T-helper 1 cell treated with Interleukin-12 subunit alpha and Interleukin-12 subunit beta and Interleukin-4 antibody, amounts not matched to agents 30 ng/mL and 1 ng/mL, for 36 hours (primary cell): ENCODE measurements around the gene SLC35D1. TPM values are rescaled to one million over a fixed set of nuclear protein-coding genes. Genes with fewer than 3 reads are reported as not detected.
"Not testable (repeated sequence)": the region's sequence is repeated elsewhere in the genome, so short reads cannot be mapped to it uniquely, and the experiment has no call there.

ENCODE experiments used
- intact Hi-C: fragments of 100-400 bp; cut with micrococcal nuclease; formaldehyde crosslinking; loops from one replicate; pipeline ENCODE4 v1.15.1; 2024
- total RNA-seq: library from RNA; stranded (reverse); gene quantifications from 2 replicates; pipeline ENCODE4 v1.2.3, GENCODE V29; 2022

Gene SLC35D1
- 20.9 and 21.0 TPM in 2 replicates for total RNA-seq

DNA sequence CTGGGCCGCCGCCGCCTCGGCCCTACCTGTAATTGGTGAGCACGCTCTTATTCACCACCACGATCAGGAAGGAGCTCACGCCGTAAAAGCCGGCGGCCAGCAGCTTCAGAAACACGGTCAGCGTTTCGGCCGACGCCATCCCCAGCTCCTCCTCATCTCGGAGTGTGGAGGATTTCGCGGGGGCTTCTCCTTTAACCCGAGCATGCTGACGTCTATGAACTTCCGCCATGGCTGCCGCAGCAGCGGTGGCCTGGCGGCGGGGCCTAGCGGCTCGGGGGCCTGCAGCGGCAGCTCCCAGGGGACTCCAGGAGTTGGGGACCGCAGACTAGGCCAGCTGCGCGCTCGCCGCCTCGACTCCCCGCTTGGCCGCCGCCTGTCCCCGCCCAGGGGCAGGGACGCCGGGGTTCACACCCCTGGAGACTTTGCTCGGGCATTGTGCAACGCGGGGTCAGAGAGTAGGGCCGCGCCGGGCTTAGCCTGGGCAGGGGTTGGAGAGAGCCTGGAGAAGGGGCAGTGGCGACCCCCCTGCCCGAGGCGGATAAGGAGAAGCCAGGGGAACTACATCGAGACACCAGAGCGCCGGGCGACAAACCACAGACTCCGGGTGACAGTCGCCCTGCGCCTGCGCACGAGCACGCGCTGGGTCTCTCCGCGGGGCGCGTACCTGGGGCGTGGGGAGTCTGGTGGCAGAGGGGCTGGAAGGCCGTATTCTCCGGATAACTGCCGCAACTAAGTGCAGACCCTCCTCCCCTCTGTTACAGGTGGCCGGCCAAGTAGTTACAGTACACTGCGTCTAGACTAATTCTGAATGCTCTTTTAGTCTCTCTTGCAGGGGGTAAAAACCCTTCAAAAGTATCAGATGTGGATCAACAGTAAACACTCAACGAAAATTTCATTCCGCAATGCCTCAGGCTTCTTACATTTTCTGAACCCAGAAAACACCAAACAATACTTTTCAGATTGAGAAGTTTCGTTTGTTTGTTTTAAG is at the start of gene SLC35D1:
TSS of gene SLC35D1 (minus strand) at position 364 of the 988 bp plus-strand sequence. CDS start at position 229, 135 bp downstream.
- intact Hi-C loops = loop anchor here (1.0 to 10.0 kb wide), 16 partner anchors 58 to 1989 kb away; partner anchors contain the start of genes DNAI4, LEPR, LEPROT and MIER1

DNA sequence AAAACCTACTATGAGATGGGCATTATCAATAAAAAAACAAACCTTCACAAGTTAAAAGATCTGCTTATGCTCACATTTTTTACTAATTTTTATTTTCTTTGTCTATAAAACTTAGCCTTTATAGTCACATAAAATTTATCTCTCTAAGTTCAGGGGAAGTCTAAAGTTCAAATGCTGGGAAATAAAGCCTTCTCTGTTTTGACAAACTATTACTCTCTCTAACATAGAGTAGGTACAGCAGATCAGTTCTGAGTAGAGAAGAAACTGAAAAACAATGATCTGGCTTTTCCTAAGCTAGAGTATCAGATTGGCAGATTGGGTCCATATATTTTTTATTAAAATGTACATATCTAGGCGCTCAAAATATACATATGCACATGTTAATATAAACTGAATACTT is 49.6 kb upstream of the SLC35D1 start:
- intact Hi-C loops = no loop called here

DNA sequence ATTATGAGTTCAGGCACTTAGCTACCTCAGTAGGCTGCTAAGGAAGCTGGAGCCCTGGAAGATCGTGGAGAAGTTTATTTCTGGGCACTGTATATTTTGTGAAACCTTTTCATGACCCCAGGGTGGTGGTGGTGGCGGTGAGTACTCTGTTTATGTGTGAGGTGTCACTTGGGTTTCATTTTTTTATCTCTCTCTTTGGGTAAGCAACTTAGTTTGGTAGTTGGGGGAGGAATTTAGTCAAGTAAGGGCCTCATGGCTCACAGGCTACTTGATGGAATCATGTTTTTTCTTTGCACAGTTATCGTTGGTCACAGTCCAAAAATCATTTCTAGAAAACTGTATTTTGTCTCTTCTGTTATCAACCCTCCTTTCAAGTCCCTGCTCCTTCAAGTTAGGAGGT is 46.9 kb upstream of the SLC35D1 start:
- intact Hi-C loops = no loop called here

DNA sequence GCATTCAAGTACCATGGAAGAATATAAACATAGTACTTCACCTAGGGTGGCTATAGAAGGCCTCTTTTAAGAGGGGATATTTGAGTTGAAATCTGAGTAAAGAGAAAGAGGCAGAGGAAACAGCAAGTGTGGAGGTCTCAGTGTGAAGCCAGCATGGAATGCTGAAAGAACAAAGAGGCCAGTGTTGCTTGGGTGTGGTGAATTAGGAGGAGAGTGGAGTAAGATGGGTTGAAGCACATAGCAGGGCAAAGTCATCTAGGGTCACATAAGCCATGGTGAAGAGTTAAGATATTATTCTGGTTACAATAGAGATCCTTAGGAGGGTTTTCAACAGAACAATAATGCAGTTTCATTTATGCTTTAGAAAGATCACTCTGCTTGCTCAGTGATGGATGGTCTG is 43.4 kb upstream of the SLC35D1 start:
- intact Hi-C loops = no loop called here

DNA sequence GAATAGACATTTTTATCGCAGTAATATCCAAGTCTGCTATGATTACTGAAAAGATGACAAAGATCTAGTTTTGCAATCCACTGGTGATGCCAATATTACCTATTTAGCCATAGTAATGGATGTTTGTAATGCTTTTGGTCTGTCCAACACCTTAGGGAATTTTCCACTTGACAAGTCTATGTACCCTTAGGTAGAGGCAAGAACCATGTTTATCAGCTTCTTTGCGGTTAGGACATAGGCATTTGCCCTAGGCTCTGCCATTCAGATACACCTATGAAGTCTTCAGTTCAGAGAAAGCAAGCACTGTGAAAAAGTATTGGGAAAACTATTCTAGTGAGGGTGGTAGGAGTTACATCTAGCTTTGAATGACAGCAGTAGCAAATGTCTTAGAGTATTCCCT is 40.2 kb upstream of the SLC35D1 start:
- intact Hi-C loops = no loop called here

DNA sequence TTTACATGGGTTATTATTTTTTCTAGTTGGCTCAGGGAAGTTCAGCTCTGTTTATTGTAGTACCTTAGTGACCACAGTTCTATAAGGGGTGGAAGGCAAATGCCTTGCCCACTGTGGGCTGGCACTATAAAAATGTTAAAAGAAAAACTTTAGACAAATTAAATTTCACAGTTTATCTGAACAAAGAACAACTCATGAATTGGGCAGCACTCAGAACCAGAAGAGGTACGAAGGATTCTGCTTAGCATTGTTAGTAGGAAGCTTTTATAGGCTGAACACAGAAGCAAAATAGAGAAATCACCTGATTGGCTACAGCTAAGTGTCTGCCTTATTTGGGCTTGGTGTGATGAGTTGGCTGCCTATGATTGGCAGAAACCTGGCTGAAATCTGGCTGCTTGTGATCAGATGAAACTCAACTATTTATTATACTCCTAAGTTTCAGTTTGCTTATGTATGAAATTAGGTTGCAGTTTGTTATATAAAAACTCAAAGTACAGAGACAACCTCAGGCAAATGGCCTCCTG is 35.8 kb upstream of the SLC35D1 start:
- intact Hi-C loops = no loop called here

DNA sequence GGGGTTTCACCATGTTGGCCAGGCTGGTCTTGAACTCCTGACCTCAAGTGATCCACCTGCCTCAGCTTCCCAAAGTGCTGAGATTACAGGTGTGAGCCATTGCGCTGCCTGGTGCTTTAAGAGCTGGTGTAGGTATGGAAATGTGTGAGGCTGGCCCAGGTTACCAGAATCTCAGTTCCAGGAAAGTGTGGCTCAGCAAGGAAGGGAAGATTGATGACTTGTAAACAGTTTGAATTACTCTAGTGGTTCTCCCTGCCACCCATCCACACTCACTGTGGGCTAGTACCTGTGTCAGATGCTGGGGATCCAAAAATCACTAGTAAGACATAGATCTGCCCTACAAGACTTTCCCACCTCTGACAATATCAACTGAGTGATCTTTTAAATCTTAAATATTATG is 34.5 kb upstream of the SLC35D1 start:
- intact Hi-C loops = no loop called here

DNA sequence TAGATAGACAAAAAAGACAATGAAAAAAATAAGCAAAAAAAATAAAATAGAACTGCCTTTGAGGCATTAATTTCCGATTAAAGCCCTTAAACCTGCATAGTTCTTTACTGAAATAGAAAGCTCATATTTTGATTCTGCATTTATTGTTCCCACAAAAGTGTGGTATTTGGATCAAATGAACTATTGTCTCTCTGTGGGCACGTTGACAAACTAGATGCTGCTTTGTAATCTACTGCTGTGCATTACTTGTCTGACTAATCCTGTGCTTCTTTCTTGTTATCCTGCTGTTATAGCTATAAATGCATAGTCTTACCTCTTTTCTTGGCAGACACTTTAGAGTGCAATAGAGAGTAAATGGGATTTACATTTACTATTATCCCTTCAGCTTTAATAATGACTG is 31.4 kb upstream of the SLC35D1 start:
- intact Hi-C loops = no loop called here

DNA sequence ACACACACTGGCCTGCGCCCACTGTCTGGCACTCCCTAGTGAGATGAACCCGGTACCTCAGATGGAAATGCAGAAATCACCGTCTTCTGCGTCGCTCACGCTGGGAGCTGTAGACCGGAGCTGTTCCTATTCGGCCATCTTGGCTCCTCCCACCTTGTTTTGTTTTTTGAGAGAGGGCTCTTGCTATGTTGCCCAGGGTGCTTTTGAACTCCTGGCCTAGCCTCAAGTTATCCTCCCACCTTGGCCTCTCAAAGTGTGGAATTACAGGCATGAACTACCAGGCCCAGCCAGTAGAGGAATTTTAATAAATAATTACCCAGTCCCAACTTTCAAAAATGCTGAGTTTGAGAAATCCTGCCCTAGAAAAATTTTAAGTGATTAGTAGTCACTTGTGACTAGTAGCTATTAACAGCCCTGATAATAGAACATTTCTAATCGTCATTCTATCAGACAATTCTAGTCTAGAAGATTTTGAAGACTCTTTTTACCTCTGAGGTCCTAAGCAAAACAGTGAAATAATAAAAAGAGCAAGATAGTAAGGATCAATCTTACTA is 30.9 kb upstream of the SLC35D1 start:
- intact Hi-C loops = no loop called here

DNA sequence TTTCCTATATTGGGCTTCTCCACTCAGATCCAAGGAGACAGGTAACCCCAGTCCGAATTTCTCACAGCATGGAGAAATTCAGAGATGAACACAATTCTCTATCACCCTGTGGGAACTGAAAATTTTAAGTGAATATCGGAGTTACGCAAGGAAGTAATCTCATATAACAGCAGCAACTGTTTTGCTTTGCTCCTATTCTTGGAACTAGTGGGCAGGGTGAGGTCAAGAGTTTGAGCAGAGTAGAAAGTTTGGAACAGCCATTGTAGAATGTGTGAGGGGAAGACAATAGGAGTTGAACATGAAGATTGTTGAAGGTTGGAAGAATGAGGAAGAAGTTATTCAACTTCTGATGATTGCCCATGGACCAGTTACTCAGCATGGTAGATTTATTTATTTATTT is 24.3 kb upstream of the SLC35D1 start:
- intact Hi-C loops = no loop called here

DNA sequence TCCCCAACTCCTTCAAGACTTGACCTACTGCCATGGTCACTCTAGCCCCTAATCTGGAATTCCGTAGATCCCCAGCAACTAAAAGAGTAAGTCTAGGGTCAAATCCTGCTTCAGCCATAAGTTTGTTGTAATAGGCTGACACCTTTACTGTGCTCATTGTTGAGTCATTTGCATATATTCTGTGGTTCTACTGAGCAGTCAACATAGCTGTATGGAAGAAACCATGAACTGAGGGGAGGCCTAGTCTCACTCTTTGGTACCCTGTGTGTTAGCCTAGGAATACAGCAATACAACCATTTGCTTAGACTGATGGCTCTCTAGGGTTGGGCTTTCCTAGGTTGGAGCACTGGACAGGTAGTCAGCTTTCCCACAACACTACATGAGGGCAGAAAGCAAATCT is 23.6 kb upstream of the SLC35D1 start:
- intact Hi-C loops = no loop called here

DNA sequence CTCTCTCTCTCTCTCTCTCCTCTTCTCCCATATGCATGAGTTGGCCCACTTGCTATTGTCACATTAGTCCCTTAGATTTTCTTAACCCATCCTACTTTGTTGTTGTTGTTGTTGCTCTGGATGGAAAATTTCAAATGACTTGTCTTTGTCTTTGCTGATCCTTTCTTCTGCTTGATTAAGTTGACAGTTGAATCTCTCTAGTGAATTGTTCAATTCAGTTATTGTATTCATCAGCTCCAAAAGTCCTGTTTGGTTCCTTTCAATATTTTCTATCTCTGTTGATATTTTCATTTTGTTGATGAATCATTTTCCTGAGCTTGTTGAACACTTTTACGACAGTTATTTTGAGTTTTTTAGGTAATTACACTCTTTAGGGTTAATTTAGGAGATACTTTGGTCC is 18.8 kb upstream of the SLC35D1 start:
- intact Hi-C loops = no loop called here

DNA sequence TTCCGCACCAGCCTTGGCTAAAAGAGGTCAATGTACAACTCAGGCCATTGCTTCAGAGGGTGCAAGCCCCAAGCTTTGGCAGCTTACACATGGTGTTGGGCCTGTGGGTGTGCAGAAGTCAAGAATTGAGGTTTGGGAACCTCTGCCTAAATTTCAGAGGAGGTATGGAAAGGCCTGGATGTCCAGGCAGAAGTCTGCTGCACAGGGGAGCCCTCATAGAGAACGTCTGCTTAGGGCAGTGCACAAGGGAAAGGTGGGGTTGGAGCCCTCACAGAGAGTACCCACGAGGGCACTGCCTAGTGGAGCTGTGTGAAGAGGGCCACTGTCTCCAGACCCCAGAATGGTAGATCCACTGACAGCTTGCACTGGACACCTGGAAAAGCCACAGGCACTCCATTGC is 13.7 kb upstream of the SLC35D1 start:
- intact Hi-C loops = not testable (repeated sequence)

DNA sequence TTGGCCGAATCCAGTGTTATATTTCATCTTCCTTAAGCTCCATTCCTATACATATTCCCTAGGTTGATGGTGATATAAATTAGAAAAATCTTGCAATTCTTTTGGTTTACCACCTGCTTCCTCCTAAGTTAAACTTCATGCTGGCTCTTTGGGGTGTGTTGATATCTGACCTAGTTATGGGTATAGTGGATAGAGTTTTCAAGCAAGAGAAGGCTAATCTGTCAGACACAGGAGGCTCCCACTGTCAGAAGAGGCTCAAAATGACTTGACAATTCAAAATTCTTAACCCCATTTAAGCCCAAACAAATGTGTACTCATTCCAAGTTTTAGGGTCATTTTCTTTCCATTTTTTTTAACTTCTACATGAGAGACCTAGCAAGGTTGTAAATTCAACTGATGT is 8.5 kb upstream of the SLC35D1 start:
- intact Hi-C loops = no loop called here

DNA sequence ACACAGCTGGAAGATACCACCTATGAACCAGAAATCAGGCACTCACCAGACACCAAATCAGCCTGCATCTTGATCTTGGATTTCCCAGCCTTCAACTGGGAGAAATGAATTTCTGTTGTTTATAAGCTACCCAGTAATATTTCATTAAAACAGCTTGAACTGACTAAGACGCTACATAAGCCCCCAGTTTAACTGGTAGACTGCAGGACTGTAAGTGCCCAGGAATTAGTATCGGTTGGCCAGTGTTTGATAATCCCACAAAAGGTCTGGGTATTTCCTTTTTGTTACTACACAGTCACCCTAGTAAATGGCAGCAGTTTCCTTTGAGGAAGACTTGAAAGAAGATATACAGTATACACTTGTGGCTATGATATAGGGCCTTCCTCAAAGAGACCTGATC is 7.3 kb upstream of the SLC35D1 start:
- intact Hi-C loops = no loop called here

DNA sequence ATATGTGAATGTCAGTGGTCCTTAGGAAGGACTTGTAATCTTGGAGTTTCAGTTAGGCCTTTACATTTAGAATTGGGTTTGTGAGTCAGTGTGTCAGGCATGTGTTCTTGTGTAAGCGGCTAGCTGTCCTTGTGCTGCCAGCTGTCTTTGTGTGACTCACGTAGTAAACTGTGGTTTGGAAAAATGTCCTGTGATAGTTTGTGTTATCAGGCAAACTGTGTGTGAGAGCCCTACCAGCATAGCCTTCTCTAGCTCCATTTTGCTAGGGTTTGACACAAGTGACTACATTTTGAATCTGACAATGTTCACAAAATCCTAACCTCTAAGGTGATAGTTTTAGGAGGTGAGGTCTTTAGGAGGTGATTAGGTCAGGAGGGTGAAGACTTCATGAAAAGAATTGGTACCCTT is 6.9 kb upstream of the SLC35D1 start:
- intact Hi-C loops = no loop called here

DNA sequence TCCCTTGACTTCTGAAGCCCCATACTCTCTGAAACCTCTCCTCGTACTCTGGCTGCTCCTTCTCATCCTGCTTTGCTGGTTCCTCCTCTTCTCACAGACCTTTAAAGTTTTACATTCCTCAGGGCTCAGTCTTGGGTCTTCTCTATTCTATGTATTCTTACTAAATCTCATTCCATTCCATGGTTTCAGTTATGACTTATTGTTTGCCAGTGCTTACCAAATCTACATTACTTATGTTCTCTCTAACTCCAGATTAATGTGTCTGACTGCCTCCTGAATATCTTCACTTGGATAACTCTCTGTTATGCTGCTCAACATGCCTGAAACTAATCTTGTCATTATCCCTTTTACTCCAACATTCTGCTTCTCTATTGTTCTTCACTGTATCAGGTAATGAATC is 5.4 kb upstream of the SLC35D1 start:
- intact Hi-C loops = loop anchor here (10.0 kb wide), 2 partner anchors 725 to 1995 kb away; no protein-coding TSS in a partner anchor

DNA sequence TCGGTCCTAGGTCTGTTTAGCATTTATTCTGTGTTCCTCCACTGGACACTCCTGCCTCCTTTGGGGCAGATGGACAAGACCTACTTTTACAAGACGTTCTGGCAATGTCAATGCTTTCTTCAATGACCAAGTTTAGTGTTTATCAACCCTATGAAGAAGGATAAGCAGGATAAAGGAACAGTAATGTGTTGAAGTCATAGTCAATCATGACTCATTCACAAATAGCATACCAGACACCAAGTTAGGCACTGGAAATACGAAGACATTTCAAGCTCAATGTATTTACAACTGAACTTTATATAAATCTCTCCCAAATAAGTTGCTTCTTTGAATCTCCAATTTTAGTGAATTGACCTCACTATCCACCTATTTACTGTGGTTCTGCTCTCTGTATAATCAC is 4.8 kb upstream of the SLC35D1 start:
- intact Hi-C loops = loop anchor here (10.0 kb wide), 2 partner anchors 724 to 1994 kb away; no protein-coding TSS in a partner anchor

DNA sequence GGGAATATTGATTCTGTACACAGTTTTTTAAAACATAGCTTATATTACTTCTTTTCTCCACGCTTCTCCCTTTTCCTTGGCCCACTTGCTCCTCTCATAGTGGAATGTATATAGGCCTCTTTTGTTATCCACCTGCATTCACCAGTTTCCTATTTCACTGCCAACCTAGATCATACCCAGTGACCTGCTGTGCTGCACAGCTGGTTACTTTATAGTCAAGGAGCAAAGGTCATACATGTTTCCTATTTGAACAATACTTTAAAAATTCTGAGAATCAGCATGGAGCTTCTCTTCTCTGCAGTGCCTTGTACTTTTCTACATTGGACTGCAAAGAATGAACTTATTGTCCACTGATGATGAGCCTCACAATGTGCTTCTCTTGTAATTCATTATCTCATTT is 4.3 kb upstream of the SLC35D1 start:
- intact Hi-C loops = loop anchor here (10.0 kb wide), 2 partner anchors 723 to 1993 kb away; no protein-coding TSS in a partner anchor

DNA sequence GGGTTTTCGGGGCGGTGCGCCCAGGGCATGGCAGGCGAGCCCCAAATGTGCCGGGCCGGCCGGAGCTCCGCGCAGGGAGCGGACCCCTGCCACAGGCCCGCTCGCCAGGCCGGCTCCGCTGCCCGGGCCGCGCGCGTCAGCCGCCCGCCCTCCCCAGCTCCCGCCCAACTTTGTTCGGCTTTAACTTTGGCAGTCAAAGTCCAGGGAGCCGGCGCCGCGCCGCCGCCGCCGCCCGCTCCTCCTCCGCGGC is 488 bp downstream of the SLC35D1 start:
- intact Hi-C loops = loop anchor here (1.0 to 10.0 kb wide), 12 partner anchors 72 to 1989 kb away; partner anchors contain the start of genes LEPR, LEPROT and SERBP1

DNA sequence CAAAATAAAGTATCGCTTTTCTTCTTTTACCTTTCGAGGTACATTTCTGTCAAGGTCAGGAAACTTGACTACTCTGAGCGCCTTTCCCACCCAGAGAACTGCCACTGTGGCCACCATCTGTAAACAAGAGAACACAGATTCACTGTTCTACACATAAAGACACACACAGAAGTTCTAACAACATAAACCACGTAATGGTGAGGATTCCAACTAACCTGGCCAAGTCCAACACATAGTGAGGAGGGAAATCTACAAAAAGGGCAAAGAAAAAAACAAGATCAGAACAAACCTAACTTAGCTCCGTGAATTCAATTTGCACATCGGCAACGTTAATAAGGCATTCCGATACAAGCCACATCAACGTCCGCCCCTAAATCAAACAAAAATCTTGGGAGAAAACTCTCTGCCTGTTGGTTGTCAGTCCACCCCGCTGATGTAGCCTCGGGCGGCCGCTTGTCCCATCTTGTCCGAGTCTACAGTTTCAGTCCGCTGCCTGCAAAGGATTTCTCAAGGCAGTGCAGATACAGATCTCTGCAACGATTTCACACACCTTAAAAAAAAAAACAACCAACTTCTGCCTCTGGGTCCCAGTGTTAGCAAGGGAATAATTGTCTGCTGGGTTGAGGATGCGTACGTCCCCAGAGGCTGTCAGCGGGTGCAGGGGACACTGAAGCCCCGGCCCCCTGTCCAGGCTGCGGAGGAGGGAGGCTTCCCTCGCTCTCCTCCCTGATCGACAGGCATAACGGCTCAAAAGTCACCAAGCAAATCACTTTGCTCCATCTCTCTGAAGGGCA is 1.0 kb downstream of the SLC35D1 start:
- intact Hi-C loops = loop anchor here (1.0 to 10.0 kb wide), 12 partner anchors 72 to 1988 kb away; partner anchors contain the start of genes LEPR, LEPROT and SERBP1
